GM12878 (cell line): ENCODE measurements around the gene ZNF791. TPM values are rescaled to one million over a fixed set of nuclear protein-coding genes. Genes with fewer than 3 reads are reported as not detected.

Source experiments
- ESRRA ChIP-seq: IDR thresholded peaks from 2 replicates; pipeline ENCODE4 v1.6.1; 2012; ENCODE audit warnings: mild to moderate bottlenecking, low read length, improper control_type of control experiment
- FOS ChIP-seq: IDR thresholded peaks from 3 replicates; pipeline ENCODE4 v1.6.1; 2011; ENCODE audit warnings: borderline replicate concordance; ENCODE audit not compliant: insufficient read length; ENCODE audit errors: extremely low read depth
- KLF5 ChIP-seq: fragments of 450-650 bp; IDR thresholded peaks from 2 replicates; pipeline ENCODE4 v1.6.1; 2014; ENCODE audit warnings: mild to moderate bottlenecking; ENCODE audit not compliant: partially characterized antibody
- NFYA ChIP-seq: IDR thresholded peaks from 2 replicates; pipeline ENCODE4 v1.6.1; 2011; ENCODE audit warnings: low read depth, mild to moderate bottlenecking, low read length, improper control_type of control experiment, borderline replicate concordance
- NR2C1 ChIP-seq: fragments of 450-650 bp; IDR thresholded peaks from 2 replicates; pipeline ENCODE4 v1.6.1; 2017; ENCODE audit warnings: antibody characterized with exemption, mild to moderate bottlenecking, moderate library complexity
- SIN3A ChIP-seq: IDR thresholded peaks from 2 replicates; pipeline ENCODE4 v1.6.1; 2012; ENCODE audit warnings: low read depth, low read length, improper control_type of control experiment
- polyA plus RNA-seq, 11 experiments: library from polyadenylated mRNA; depleted of rRNA in 4 of 11; unstranded in 6 of 11; stranded (reverse) in 5 of 11; fragments of >200 nt; fragmentation: Nextera tagmentation in 4 of 11; fragmentation: Illumina TruSeq in 1 of 11; extraction: Ambion mirVana in 4 of 11; extraction: Trizol in 1 of 11; gene quantifications; 1 replicate in 1 of 11; 2 replicates in 10 of 11; pipeline versions ENCODE4 v1.2.1 to v1.2.3, GENCODE V29; 2011 to 2016; ENCODE audit warnings: inconsistent platforms in 2 of 11, missing spikeins in 2 of 11, low read depth in 1 of 11
- total RNA-seq, 4 experiments: library from RNA; depleted of rRNA in 3 of 4; stranded (reverse); fragments of >200 nt in 3 of 4; fragmentation: Illumina TruSeq in 1 of 4; extraction: Trizol in 1 of 4; gene quantifications; 2 replicates each; pipeline versions ENCODE4 v1.2.1 to v1.2.3, GENCODE V29; 2013 to 2021
- TF ChIP-seq, protein P1 (sequence below): fragments of 450-650 bp; conservative IDR thresholded peaks from 2 replicates; pipeline ENCODE4 v1.6.1; 2017; ENCODE audit warnings: mild to moderate bottlenecking, moderate library complexity
- TF ChIP-seq, protein P2 (sequence below): fragments of 450-650 bp; IDR thresholded peaks from 2 replicates; pipeline ENCODE4 v1.6.1; 2016; ENCODE audit warnings: mild to moderate bottlenecking
- TF ChIP-seq, protein P3 (sequence below): IDR thresholded peaks from 2 replicates; pipeline ENCODE4 v1.6.1; 2011; ENCODE audit warnings: borderline replicate concordance, low read depth, mild to moderate bottlenecking, moderate library complexity, low read length; ENCODE audit not compliant: insufficient read depth, poor library complexity, severe bottlenecking
- TF ChIP-seq, protein P4 (sequence below): fragments of 450-650 bp; IDR thresholded peaks from 2 replicates; pipeline ENCODE4 v1.6.1; 2017; ENCODE audit warnings: mild to moderate bottlenecking, moderate library complexity
- TF ChIP-seq, protein P5 (sequence below): IDR thresholded peaks from 2 replicates; pipeline ENCODE4 v1.6.1; 2012; ENCODE audit warnings: low read length, inconsistent platforms

ZNF791 gene
- total and polyA plus RNA-seq, 10 of the 15 experiments (the other 5 are each of a cell fraction or from before 2014, with no cell fraction given): 7.5 to 24.0 (median 11.8) TPM

DNA sequence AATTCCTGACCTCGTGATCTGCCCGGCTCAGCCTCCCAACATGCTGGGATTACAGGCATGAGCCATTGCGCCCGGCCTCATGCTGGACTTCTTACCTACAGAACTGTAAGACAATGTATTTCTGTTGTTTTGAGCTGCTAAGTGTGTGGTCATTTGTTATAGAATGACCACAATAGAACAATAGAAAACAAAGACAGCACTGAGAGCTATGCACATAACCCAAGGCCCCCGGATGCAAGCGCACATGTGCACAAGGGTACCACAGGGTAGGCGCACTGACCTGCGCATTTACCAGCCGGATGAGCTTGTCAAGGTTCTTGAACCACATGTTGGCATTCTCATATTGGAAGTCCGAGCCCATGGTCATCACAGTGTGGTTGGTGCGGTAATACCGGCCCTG is 50.3 kb downstream of the ZNF791 start (continued):
- TF ChIP-seq, protein P1, sequence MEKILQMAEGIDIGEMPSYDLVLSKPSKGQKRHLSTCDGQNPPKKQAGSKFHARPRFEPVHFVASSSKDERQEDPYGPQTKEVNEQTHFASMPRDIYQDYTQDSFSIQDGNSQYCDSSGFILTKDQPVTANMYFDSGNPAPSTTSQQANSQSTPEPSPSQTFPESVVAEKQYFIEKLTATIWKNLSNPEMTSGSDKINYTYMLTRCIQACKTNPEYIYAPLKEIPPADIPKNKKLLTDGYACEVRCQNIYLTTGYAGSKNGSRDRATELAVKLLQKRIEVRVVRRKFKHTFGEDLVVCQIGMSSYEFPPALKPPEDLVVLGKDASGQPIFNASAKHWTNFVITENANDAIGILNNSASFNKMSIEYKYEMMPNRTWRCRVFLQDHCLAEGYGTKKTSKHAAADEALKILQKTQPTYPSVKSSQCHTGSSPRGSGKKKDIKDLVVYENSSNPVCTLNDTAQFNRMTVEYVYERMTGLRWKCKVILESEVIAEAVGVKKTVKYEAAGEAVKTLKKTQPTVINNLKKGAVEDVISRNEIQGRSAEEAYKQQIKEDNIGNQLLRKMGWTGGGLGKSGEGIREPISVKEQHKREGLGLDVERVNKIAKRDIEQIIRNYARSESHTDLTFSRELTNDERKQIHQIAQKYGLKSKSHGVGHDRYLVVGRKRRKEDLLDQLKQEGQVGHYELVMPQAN: no peak
- no peak for TF ChIP-seq NFYA
- no peak for TF ChIP-seq ESRRA
- no peak for TF ChIP-seq FOS
- no peak for TF ChIP-seq NR2C1
- no peak for TF ChIP-seq KLF5
- TF ChIP-seq, protein P2, sequence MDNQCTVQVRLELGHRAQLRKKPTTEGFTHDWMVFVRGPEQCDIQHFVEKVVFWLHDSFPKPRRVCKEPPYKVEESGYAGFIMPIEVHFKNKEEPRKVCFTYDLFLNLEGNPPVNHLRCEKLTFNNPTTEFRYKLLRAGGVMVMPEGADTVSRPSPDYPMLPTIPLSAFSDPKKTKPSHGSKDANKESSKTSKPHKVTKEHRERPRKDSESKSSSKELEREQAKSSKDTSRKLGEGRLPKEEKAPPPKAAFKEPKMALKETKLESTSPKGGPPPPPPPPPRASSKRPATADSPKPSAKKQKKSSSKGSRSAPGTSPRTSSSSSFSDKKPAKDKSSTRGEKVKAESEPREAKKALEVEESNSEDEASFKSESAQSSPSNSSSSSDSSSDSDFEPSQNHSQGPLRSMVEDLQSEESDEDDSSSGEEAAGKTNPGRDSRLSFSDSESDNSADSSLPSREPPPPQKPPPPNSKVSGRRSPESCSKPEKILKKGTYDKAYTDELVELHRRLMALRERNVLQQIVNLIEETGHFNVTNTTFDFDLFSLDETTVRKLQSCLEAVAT: no peak
- no peak for TF ChIP-seq SIN3A
- TF ChIP-seq, protein P3, sequence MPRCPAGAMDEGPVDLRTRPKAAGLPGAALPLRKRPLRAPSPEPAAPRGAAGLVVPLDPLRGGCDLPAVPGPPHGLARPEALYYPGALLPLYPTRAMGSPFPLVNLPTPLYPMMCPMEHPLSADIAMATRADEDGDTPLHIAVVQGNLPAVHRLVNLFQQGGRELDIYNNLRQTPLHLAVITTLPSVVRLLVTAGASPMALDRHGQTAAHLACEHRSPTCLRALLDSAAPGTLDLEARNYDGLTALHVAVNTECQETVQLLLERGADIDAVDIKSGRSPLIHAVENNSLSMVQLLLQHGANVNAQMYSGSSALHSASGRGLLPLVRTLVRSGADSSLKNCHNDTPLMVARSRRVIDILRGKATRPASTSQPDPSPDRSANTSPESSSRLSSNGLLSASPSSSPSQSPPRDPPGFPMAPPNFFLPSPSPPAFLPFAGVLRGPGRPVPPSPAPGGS: no peak
- TF ChIP-seq, protein P4, sequence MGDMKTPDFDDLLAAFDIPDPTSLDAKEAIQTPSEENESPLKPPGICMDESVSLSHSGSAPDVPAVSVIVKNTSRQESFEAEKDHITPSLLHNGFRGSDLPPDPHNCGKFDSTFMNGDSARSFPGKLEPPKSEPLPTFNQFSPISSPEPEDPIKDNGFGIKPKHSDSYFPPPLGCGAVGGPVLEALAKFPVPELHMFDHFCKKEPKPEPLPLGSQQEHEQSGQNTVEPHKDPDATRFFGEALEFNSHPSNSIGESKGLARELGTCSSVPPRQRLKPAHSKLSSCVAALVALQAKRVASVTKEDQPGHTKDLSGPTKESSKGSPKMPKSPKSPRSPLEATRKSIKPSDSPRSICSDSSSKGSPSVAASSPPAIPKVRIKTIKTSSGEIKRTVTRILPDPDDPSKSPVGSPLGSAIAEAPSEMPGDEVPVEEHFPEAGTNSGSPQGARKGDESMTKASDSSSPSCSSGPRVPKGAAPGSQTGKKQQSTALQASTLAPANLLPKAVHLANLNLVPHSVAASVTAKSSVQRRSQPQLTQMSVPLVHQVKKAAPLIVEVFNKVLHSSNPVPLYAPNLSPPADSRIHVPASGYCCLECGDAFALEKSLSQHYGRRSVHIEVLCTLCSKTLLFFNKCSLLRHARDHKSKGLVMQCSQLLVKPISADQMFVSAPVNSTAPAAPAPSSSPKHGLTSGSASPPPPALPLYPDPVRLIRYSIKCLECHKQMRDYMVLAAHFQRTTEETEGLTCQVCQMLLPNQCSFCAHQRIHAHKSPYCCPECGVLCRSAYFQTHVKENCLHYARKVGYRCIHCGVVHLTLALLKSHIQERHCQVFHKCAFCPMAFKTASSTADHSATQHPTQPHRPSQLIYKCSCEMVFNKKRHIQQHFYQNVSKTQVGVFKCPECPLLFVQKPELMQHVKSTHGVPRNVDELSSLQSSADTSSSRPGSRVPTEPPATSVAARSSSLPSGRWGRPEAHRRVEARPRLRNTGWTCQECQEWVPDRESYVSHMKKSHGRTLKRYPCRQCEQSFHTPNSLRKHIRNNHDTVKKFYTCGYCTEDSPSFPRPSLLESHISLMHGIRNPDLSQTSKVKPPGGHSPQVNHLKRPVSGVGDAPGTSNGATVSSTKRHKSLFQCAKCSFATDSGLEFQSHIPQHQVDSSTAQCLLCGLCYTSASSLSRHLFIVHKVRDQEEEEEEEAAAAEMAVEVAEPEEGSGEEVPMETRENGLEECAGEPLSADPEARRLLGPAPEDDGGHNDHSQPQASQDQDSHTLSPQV: no peak
- TF ChIP-seq, protein P5, sequence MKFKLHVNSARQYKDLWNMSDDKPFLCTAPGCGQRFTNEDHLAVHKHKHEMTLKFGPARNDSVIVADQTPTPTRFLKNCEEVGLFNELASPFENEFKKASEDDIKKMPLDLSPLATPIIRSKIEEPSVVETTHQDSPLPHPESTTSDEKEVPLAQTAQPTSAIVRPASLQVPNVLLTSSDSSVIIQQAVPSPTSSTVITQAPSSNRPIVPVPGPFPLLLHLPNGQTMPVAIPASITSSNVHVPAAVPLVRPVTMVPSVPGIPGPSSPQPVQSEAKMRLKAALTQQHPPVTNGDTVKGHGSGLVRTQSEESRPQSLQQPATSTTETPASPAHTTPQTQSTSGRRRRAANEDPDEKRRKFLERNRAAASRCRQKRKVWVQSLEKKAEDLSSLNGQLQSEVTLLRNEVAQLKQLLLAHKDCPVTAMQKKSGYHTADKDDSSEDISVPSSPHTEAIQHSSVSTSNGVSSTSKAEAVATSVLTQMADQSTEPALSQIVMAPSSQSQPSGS: no peak
